GM18867 (cell line): ENCODE results near the gene SLC7A1.

Source experiments
- ATAC-seq: cut with Tn5 transposase; IDR thresholded peaks from one replicate; pipeline ENCODE4 v1.9.1; 2021; ENCODE audit warnings: mild to moderate bottlenecking, moderate library complexity; ENCODE audit not compliant: unreplicated experiment

Gene SLC7A1

GRCh38 chr13:29583073-29583785 lies 12.3 kb downstream of the SLC7A1 start:
- ATAC-seq = no peak

GRCh38 chr13:29582171-29582570 lies 13.3 kb downstream of the SLC7A1 start:
- no peak for ATAC-seq

GRCh38 chr13:29581666-29582065 lies 13.8 kb downstream of the SLC7A1 start:
- no peak for ATAC-seq

GRCh38 chr13:29579094-29579493 lies 16.4 kb downstream of the SLC7A1 start:
- no peak for ATAC-seq

- ATAC-seq = no peak
Measured at GRCh38 chr13:29578300-29579085, 17.0 kb downstream of the SLC7A1 start.

GRCh38 chr13:29577136-29578051 lies 18.1 kb downstream of the SLC7A1 start:
- ATAC-seq = no peak

- ATAC-seq = no peak
Measured at GRCh38 chr13:29576581-29576980, 18.9 kb downstream of the SLC7A1 start.

- ATAC-seq = no peak
Measured at GRCh38 chr13:29575098-29575497, 20.4 kb downstream of the SLC7A1 start.

GRCh38 chr13:29573190-29573589 lies 22.3 kb downstream of the SLC7A1 start:
- peak; percentile 53 for ATAC-seq

GRCh38 chr13:29572575-29572974 lies 22.9 kb downstream of the SLC7A1 start:
- no peak for ATAC-seq

- ATAC-seq = no peak
Measured at GRCh38 chr13:29571876-29572570, 23.5 kb downstream of the SLC7A1 start.

- no peak for ATAC-seq
Measured at GRCh38 chr13:29570051-29570654, 25.3 kb downstream of the SLC7A1 start.

- ATAC-seq = no peak
Measured at GRCh38 chr13:29569253-29570050, 26.0 kb downstream of the SLC7A1 start.

- no peak for ATAC-seq
Measured at GRCh38 chr13:29568731-29569130, 26.8 kb downstream of the SLC7A1 start.

- no peak for ATAC-seq
Measured at GRCh38 chr13:29567411-29567810, 28.1 kb downstream of the SLC7A1 start.

- ATAC-seq = no peak
Measured at GRCh38 chr13:29566206-29566605, 29.3 kb downstream of the SLC7A1 start.

- no peak for ATAC-seq
Measured at GRCh38 chr13:29564818-29565217, 30.7 kb downstream of the SLC7A1 start.

GRCh38 chr13:29564373-29564772 lies 31.1 kb downstream of the SLC7A1 start:
- no peak for ATAC-seq

GRCh38 chr13:29563941-29564340 lies 31.5 kb downstream of the SLC7A1 start:
- no peak for ATAC-seq
